Measurements from ENCODE around the gene HIRA.

GRCh38 chr22:19472233-19472632 is 40.7 kb upstream of the HIRA start:
- TF ChIP-seq POLR2AphosphoS5 (IDR thresholded peaks at IDR 0.05) (no peak), CTCF (IDR thresholded peaks at IDR 0.05) (no peak), EP300 (IDR thresholded peaks at IDR 0.05; ENCODE audit: low read depth) (no peak), POLR2A (IDR thresholded peaks at IDR 0.05) (no peak)

Measured in transverse colon (tissue), 4 donors.